HG03039 (cell line): Measurements from ENCODE around the gene UBALD1.
"Not testable (repeated sequence)": the region's sequence is repeated elsewhere in the genome, so short reads cannot be mapped to it uniquely, and the experiment has no call there.

ENCODE experiments used
- ATAC-seq: cut with Tn5 transposase; IDR thresholded peaks from one replicate; pipeline ENCODE4 v1.9.1; 2021; ENCODE audit warnings: mild to moderate bottlenecking, moderate library complexity; ENCODE audit not compliant: unreplicated experiment

UBALD1 gene

DNA sequence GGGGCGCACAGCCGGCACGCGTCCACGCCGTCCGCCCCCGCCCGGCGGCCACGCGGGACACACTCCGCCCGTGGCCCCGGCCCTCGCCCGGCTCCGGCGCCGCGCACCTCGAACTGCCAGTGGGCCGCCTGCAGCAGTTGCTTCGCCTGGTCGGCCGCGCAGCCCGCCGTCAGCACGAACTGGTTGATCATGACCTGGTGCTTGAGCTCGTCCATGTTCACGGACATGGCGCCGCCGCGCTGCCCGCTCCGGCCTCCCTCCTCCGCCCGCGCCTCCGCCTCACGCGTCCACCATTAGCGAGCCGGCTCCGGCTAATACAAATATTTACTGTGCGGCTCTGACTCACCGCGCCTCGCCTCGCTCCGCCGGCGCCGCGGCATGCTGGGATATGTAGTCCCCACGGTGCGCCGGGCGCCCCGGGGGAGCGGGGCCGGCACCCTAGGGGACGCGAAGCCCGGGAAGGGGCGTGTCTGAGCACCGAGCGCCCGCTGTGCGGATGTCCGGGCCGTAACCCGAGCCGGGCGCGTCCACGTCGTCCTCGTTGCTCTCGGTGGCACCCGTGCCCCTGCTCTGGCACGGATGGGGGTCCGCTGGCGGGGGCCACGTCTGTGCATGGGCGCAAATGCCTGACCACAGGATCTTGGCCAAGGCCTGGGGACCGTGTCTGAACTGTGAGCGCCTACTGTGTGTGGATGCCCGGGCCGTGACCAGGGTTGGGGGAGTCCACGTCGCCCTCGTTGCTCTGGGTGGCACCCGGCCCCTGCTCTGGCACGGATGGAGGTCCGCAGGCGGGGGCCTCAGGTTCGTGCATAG, at the start of gene UBALD1:
Gene UBALD1, minus strand, starts transcription at position 318 of the 813 bp plus-strand sequence. Its CDS starts 91 bp downstream, at position 227.
- ATAC-seq, result peak; percentile 46

- no peak for ATAC-seq
Measured at GRCh38 chr16:4663777-4664465, 49.2 kb upstream of the UBALD1 start.

GRCh38 chr16:4663465-4663776, 48.7 kb upstream of the UBALD1 start:
- ATAC-seq, result no peak

- ATAC-seq, result no peak
Measured at GRCh38 chr16:4661661-4662060, 47.0 kb upstream of the UBALD1 start.

GRCh38 chr16:4660454-4661007, 45.8 kb upstream of the UBALD1 start:
- ATAC-seq, result no peak

GRCh38 chr16:4659363-4660353, 45.0 kb upstream of the UBALD1 start:
- no peak for ATAC-seq

DNA sequence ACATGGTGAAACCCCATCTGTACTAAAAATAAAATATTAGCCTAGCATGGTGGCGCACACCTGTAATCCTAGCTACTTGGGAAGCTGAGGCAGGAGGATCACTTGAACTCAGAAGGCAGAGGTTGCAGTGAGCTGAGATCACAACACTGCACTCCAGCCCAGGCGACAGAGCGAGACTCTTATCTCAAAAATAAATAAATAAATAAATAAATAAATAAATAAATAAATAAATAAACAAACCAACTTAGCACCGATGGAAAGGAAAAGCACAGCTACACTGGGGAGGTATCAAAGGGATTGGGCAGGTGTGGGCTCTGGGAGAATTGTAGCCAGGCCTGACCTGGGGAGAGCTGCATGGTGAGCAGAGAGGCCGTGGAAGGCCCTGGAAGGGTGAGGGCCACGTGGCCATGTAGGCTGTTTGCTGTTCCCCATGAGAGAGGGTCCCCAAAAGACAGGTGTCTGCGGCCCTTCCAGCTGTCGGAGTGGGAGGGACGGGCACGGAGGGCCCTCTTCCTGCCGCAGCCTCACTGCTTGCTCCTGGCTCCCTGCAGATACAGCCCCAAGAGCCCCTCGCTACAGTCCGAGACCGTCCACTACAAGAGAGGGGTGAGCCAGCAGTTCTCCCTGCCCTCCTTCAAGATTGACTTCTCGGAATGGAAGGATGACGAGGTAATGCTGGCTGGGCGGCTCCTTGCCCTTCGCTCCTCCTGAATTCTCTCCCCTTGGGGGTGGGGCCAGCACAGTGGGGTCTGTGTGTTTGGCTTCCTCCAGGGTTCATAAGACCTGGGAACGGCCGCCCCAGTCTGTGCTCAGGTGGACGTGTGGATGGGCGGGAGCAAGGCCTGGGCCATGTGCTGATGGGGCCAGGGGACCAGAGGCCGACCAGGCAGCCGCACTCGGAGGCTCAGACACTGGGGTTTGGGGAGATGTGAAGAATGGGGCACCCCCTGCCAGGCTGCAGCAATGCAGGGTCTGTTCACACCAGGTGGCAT, 42.3 kb upstream of the UBALD1 start:
- no peak for ATAC-seq

GRCh38 chr16:4656221-4656620, 41.5 kb upstream of the UBALD1 start:
- ATAC-seq, result no peak

- ATAC-seq, result no peak
Measured at GRCh38 chr16:4655801-4656200, 41.1 kb upstream of the UBALD1 start.

DNA sequence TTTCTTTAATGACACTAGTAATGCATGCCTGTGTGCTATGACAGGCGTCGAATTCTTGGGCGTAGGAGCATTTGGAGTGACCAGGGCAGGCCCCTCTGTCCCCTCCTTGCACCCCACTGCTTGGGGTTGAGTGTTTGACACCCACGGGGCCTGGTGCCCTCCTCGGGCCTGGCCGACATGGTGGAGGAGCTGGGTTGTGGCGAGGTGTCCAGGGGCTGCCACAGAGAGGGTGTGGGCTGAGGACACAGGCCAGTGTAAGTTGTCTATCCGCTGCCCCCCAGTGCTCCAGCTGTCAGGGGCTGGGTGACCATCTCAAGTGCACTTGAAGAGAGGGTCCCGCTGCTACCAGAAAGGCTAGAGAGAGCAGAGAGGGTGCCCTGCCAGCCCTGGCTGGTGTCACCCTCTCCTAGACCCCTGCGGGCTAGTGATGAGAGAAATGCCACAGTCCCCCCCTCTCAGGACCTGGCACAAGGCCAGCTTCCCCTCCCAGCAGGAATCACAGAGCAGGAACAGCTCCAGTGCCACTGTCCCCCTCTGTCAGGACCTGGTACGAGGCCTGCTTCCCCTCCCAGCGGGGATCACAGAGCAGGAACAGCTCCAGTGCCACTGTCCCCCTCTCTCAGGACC, 40.4 kb upstream of the UBALD1 start:
- no peak for ATAC-seq

DNA sequence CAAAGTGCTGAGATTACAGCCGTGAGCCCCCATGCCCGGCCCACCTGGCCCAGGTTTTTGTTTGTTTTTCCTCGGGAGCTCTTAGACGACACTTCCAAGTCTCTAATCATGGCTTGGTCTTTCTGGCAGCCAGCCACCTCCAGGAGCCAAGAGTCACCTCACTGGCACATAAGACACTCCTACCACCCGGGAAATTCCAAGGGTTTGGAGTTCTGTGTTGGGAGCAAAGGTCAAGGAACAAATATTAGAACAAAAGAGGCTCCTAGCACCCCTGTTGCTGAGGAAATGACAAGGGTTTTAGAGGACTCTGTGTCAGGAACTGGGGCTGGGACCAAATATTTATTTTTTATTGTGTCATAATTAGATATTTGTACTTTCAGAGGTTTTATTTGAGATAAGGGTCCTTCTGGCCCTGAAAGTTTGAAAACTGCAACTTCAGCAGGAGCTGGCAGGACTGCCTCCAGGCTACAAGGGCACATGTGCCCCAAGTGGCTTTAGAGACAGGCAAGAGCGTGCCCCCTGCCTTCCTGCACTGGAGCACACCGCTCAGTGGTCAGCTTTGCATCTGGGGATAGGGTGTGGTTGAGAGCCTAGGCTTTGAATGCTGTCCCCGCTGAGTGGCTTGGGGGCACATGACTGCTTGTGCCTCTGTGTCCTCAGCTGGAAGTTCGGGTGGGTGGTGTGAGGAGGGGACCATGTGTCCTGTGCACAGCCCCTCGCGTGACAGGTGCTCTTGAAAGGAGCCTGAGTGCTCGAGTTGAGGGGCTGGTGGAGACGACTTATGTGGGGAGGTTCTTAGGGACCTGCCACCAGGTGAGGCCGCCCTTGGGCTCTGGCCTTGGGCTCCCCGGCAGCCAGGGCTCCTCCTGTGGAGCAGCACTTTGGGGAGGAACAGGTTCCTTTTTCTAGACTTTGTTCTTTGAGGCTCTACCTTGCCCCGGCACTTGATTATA, 39.6 kb upstream of the UBALD1 start:
- no peak for ATAC-seq

DNA sequence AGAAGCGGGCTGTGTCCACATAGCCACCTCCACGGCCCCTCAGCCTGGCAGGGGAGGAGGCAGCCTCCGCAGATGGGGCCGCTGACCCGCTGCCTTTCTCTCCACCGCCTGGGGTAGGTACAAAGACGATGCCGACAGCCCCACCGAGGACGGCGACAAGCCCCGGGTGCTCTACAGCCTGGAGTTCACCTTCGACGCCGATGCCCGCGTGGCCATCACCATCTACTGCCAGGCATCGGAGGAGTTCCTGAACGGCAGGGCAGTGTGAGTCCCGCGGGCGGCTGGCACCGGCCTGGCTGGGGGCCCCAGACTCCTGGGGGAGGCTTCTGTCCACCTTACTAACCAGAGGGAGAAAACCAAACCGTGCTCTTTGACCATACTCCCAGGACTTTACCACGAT, 37.9 kb upstream of the UBALD1 start:
- no peak for ATAC-seq

DNA sequence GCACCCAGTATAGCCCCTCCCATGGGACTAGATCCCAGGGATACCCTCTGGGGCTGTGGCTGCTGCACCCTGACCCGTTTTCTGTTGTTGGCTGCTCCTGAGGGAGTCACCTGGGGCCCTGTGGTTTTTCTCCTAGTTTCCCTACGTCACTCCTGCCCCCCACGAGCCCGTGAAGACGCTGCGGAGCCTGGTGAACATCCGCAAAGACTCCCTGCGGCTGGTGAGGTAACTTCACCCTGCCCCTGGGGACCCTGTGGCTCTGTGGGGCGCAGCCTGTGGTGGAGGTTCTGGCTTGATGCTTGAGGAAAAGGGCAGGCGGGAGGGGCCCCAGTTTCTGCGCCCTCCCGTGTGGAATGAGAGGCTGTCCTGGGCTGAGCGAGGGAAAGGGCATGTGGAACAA, 37.1 kb upstream of the UBALD1 start:
- ATAC-seq, result no peak

DNA sequence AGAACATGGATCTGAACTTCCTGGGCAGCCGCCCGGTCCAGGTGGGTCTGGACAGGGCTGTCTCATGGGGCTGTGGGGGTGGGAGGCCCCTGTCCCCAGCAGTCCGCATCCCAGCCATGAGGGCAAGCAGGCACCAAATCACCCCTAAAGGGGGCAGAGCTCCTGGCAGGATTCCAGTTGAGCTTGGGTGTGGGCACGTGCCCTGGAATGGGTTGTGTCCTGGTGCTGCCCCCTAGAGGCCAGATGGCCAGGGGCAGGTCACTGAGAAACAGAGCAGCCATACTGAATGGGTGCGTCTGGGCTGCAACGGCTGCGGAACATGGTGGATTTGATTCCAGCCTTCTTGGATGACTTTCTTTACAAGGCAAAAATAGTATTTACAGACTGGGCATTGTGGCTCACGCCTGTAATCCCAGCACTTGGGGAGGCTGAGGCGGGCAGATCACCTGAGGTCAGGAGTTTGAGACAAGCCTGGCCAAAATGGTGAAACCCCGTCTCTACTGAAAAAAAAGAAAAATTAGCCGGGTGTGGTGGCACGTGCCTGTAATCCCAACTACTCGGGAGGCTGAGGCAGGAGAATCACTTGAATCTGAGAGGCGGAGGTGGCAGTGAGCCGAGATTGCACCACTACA, 35.9 kb upstream of the UBALD1 start:
- not testable (repeated sequence) for ATAC-seq

GRCh38 chr16:4649744-4650442, 35.2 kb upstream of the UBALD1 start:
- ATAC-seq, result no peak

GRCh38 chr16:4648917-4649316, 34.2 kb upstream of the UBALD1 start:
- no peak for ATAC-seq

DNA sequence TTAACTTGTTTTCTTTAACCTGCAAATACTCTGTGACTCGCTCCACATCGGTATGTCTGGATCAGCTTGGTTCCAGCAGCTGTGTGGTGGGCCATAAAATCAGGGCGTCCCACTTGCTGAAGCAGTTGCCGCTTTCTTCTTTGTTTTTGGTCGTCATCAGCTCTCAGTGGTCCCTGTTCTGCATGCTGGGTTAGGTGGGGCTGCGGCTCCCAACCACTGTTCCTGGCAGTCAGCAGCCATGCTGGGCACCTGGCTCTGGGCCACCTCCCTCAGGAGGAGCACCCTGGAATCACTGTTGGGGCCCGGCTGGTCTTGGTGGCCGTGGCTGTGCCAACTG, 32.9 kb upstream of the UBALD1 start:
- no peak for ATAC-seq
